MCF 10A (cell line): ENCODE data around the gene ZNF568. TPM values are rescaled to one million over a fixed set of nuclear protein-coding genes. Genes with fewer than 3 reads are reported as not detected.

ENCODE experiments used
- BruUV-seq: library from RNA; stranded (reverse); fragments of 400-500 nt; replicated peaks from 2 replicates; lab custom pipeline; 2021; lab: Mats Ljungman, UMichigan
- CTCF ChIA-PET: fragments of 300-600 bp; sonication (Branson Sonifier 250); formaldehyde crosslinking; extraction: SDS; loops from one replicate; lab custom pipeline; 2021; ENCODE audit warnings: antibody characterized with exemption, inconsistent platforms; lab: Yijun Ruan, JAX
- POLR2A ChIA-PET: fragments of 300-600, 350-650 bp; sonication (Branson Sonifier 250); formaldehyde crosslinking; extraction: SDS; loops from one replicate; lab custom pipeline; 2020; ENCODE audit warnings: antibody characterized with exemption, inconsistent platforms; lab: Yijun Ruan, JAX
- DNase-seq: peaks from one replicate; pipeline ENCODE4 v3.0.0-alpha.2; 2018; ENCODE audit not compliant: unreplicated experiment
- H3K27ac Mint-ChIP-seq: one replicate; pipeline ENCODE4 v1.8.0; 2022; ENCODE audit warnings: mild to moderate bottlenecking, low read depth, mixed read lengths; ENCODE audit not compliant: unreplicated experiment
- H3K27me3 Mint-ChIP-seq: one replicate; pipeline ENCODE4 v1.8.0; 2022; ENCODE audit warnings: mixed read lengths; ENCODE audit not compliant: insufficient read depth, unreplicated experiment
- H3K36me3 Mint-ChIP-seq: one replicate; pipeline ENCODE4 v1.8.0; 2022; ENCODE audit warnings: mild to moderate bottlenecking, moderate library complexity, mixed read lengths; ENCODE audit not compliant: insufficient read depth, unreplicated experiment
- H3K4me1 Mint-ChIP-seq: one replicate; pipeline ENCODE4 v1.8.0; 2022; ENCODE audit warnings: mixed read lengths; ENCODE audit not compliant: insufficient read depth, unreplicated experiment
- H3K4me3 Mint-ChIP-seq: one replicate; pipeline ENCODE4 v1.8.0; 2022; ENCODE audit warnings: mild to moderate bottlenecking, moderate library complexity, mixed read lengths; ENCODE audit not compliant: unreplicated experiment
- H3K9me3 Mint-ChIP-seq: one replicate; pipeline ENCODE4 v1.8.0; 2022; ENCODE audit warnings: mixed read lengths; ENCODE audit not compliant: unreplicated experiment
- intact Hi-C: fragments of 100-400 bp; cut with micrococcal nuclease; formaldehyde crosslinking; loops from 2 replicates; pipeline ENCODE4 v1.14.1; 2022
- total RNA-seq: library from RNA; stranded (reverse); gene quantifications from 2 replicates; pipeline ENCODE4 v1.2.3, GENCODE V29; 2022
- TF ChIP-seq, protein P1 (sequence below): fragments of 200-600 bp; IDR thresholded peaks from one replicate; pipeline ENCODE4 v1.8.0; 2022; ENCODE audit warnings: antibody characterized with exemption, mild to moderate bottlenecking; ENCODE audit not compliant: unreplicated experiment

ZNF568 gene
- total RNA-seq, 1 experiment from 2014 or later = 7.6 TPM

DNA sequence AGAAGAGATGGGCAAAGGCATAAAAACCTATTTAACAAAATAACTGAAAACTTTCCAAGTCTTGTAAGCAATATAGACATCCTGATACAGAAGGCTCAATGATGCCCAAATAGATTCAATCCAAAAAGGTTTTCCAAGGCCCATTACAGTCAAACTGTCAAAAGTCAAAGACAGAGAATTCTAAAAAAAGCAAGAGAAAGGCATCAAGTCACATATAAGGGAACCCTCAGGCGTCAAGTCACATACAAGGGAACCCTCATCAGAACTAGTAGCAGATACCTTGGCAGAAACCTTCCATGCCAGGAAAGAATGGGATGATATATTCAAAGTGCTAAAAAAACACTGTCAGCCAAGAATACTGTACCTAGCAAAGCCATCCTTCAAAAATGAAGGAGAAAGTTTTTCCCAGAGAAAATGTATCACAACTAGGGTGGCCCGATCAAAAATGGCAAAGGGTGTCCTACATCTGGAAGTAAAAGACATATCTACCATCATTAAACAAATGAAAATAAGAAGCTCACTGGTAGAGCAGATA, 21.2 kb upstream of the ZNF568 start:
- no peak overlapping the region for H3K4me3 Mint-ChIP-seq
- no peak for DNase-seq
- TF ChIP-seq, protein P1, sequence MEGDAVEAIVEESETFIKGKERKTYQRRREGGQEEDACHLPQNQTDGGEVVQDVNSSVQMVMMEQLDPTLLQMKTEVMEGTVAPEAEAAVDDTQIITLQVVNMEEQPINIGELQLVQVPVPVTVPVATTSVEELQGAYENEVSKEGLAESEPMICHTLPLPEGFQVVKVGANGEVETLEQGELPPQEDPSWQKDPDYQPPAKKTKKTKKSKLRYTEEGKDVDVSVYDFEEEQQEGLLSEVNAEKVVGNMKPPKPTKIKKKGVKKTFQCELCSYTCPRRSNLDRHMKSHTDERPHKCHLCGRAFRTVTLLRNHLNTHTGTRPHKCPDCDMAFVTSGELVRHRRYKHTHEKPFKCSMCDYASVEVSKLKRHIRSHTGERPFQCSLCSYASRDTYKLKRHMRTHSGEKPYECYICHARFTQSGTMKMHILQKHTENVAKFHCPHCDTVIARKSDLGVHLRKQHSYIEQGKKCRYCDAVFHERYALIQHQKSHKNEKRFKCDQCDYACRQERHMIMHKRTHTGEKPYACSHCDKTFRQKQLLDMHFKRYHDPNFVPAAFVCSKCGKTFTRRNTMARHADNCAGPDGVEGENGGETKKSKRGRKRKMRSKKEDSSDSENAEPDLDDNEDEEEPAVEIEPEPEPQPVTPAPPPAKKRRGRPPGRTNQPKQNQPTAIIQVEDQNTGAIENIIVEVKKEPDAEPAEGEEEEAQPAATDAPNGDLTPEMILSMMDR = no peak
- ChIA-PET CTCF (no interaction called here), POLR2A (no interaction called here)
- H3K27me3 Mint-ChIP-seq = no peaks in the 10 kb centered on the region
- intact Hi-C loops = no loop called here
- H3K27ac Mint-ChIP-seq = no peak overlapping the region
- peaks cover 46% of the 10 kb centered on the region for H3K36me3 Mint-ChIP-seq
- H3K4me1 Mint-ChIP-seq = no peaks in the 10 kb centered on the region
- H3K9me3 Mint-ChIP-seq = peaks cover 72% of the 10 kb centered on the region
- BruUV-seq = no TSS peak

DNA sequence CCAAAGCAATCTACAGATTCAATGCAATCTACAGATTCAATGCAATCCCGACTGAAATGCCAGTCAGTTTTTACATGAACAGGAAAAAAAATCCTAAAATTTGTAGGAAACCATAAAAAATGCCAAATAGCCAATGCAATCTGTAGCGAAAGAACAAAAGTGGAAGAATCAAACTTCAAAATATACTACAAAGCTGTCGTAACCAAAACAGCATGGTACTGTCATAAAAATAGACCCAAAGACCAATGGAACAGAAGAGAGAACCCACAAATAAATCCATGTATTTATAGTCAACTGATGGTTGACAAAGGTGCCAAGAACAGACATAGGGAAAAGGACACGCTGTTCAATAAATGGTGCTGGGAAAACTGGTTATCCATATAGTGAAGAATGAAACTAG, 17.7 kb upstream of the ZNF568 start:
- Mint-ChIP-seq H3K27me3 (no peaks in the 10 kb centered on the region), H3K27ac (no peak overlapping the region), H3K4me3 (no peak overlapping the region), H3K9me3 (peaks cover 47% of the 10 kb centered on the region), H3K36me3 (peaks cover 50% of the 10 kb centered on the region), H3K4me1 (no peaks in the 10 kb centered on the region)
- intact Hi-C loops = no loop called here
- DNase-seq = no peak
- BruUV-seq = no TSS peak
- TF ChIP-seq, protein P1 = no peak
- CTCF ChIA-PET = interaction anchor here (0.7 kb wide), 1 partner anchor 842 kb away, joined by 3 read pairs; no protein-coding TSS in a partner anchor
- POLR2A ChIA-PET = no interaction called here

DNA sequence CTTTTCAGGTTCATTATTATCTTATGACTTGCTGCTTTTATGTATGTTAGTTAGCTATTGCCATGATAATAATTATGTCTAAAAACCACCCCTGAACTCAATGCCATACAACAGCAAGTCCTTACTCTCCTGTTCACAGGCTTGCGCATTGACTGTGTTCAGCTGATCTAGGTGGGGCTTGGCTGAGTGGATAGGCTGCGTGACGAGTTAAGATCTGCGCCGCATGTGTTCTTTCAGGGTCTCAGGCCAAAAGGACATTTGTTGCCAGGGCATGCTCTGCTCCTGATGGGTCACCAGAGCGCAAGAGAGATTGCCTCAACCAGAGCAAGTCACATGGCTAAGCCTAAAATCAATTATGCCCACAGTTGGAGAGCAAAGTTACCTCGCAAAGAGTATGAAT, 859 bp downstream of the ZNF568 start:
- DNase-seq = peak; percentile 2
- no TSS peak for BruUV-seq
- CTCF ChIA-PET = interaction anchor here (0.6 to 0.9 kb wide), 3 partner anchors 13 to 64 kb away, joined by 3 to 4 read pairs (median 3); no protein-coding TSS in a partner anchor
- POLR2A ChIA-PET = interaction anchor here (0.9 to 2.0 kb wide), 6 partner anchors 19 to 307 kb away, joined by 3 to 5 read pairs (median 4); partner anchors contain the start of genes ZNF345 and ZNF420
- intact Hi-C loops = no loop called here
- TF ChIP-seq, protein P1 = no peak
- Mint-ChIP-seq H3K27ac (peak overlapping the region; percentile 93), H3K36me3 (peaks cover 42% of the 10 kb centered on the region), H3K27me3 (no peaks in the 10 kb centered on the region), H3K4me1 (no peaks in the 10 kb centered on the region), H3K9me3 (peaks cover 10% of the 10 kb centered on the region), H3K4me3 (peak overlapping the region; percentile 80)

DNA sequence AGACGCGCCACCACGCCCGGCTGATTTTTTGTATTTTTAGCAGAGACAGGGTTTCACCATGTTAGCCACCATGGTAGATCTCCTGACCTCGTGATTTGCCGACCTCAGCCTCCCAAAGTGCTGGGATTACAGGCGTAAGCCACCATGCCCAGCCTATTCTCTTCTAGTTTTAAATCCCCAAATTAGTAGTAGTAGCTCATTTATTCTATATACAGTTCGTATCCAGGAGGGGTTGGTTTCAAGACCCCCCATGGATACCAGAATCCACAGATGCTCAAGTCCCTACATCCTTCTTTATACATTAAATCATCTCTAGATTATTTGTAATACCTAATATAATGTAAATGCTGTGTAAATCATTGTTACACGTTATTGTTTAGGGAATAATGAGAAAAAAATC, 2.0 kb downstream of the ZNF568 start:
- POLR2A ChIA-PET = no interaction called here
- Mint-ChIP-seq H3K27ac (peak overlapping the region; percentile 43), H3K4me1 (no peaks in the 10 kb centered on the region), H3K4me3 (peak overlapping the region; percentile 26), H3K36me3 (peaks cover 48% of the 10 kb centered on the region), H3K9me3 (peaks cover 18% of the 10 kb centered on the region), H3K27me3 (no peaks in the 10 kb centered on the region)
- CTCF ChIA-PET = interaction anchor here (0.5 kb wide), 1 partner anchor 12 kb away, joined by 3 read pairs; no protein-coding TSS in a partner anchor
- no peak for DNase-seq
- TF ChIP-seq, protein P1 = no peak
- BruUV-seq = no TSS peak
- intact Hi-C loops = no loop called here
